NCI-H187 (cell line): ENCODE results near the gene GPR150.
"Not testable (repeated sequence)": the region's sequence is repeated elsewhere in the genome, so short reads cannot be mapped to it uniquely, and the experiment has no call there.

ENCODE experiments used
- DNase-seq, 2 experiments: peaks; one replicate each; lab custom pipeline; 2025; lab: John Stamatoyannopoulos, UW

The GPR150 gene

DNA sequence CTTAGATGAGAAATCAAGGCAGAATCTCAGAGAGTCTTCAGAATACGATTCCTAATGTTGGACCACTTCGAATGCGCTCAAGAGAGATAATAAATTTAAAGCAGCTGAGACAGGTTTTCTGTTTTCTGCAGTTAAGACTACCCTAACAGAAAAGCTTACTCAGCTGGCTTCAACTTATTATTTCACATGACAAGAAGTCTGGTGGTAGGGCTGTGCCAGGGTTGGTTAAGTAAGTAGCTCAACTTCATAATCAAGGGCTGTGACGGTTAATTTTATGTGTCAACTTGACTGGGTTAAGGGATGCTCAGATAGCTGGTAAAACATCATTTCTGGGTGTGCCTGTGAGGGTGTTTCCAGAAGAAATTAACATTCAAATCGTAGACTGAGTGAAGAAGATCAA is 3.8 kb downstream of the GPR150 start:
- DNase-seq = no peak

GRCh38 chr5:95624368-95624767 is 4.5 kb downstream of the GPR150 start:
- no peak for DNase-seq

GRCh38 chr5:95626701-95627100 is 6.8 kb downstream of the GPR150 start:
- no peak for DNase-seq

DNA sequence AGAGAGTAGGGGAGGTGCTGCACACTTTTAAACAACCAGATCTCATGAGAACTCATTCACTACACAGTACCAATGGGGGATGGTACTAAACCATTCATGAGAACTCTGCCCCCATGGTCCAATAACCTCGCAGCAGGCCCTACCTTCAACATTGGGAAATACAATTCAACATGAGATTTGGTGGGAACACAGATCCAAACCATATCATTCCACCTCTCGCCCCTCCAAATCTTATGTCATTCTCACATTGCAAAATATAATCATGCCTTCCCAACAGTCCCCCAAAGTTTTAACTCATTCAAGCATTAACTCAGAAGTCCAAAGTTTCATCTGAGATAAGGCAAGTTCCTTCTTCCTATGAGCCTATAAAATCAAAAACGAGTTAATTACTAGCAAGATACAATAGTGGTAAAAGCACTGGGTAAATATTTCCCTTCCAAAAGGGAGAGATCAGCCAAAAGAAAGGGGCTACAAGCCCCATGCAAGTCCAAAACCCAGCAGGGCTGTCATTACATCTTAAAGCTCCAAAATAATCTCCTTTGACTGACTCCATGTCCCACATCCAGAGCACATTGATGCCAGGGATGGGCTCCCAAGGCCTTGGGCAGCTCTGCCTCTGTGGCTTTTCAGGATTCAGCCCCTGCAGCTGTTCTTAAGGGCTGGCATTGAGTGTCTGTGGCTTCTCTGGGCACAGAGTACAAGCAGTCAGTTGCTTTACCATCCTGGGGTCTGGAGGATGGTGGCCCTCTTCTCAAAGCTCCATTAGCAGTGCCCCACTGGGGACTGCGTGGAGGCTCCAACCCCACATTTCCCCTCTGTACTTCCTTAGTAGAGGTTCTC is 8.3 kb downstream of the GPR150 start:
- no peak for DNase-seq

- DNase-seq = no peak
Measured at GRCh38 chr5:95628933-95629332, 9.0 kb downstream of the GPR150 start.

DNA sequence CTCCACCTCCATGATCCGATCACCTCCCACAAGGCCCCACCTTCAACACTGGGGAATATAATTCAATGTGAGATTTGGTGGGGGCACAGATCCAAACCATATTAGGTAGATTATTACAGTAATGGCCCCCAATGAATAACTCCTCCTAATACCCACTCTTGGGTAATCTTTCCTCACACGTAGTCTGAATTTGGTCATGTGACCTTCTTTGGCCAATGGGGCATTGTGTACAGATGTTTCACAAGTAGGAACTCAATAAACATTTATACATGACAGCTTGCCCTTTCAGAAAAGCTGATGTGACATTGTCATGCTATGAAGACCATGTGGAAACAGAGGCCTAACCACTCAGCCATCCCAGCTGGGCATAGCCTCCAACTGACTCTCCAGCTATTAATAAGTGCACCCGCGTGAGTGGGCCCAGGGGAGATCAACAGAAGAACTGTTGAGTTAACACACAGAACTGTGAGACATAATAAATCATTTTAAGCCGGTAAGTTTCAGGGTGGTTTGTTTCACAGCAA is 10.6 kb downstream of the GPR150 start:
- DNase-seq = no peak

- DNase-seq = no peak
Measured at GRCh38 chr5:95631255-95631958, 11.5 kb downstream of the GPR150 start.

GRCh38 chr5:95631991-95632675 is 12.2 kb downstream of the GPR150 start:
- DNase-seq = no peak

DNA sequence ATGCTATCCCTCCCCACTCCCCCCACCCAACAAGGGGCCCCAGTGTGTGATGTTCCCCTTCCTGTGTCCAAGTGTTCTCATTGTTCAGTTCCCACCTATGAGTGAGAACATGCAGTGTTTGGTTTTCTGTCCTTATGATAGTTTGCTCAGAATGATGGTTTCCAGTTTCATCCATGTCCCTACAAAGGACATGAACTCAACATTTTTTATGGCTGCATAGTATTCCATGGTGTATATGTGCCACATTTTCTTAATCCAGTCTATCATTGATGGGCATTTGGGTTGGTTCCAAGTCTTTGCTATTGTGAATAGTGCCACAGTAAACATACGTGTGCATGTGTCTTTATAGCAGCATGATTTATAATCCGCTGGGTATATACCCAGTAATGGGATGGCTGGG is 13.1 kb downstream of the GPR150 start:
- DNase-seq = not testable (repeated sequence)

- DNase-seq = no peak
Measured at GRCh38 chr5:95633671-95634070, 13.8 kb downstream of the GPR150 start.

- no peak for DNase-seq
Measured at GRCh38 chr5:95634081-95634480, 14.2 kb downstream of the GPR150 start.

- DNase-seq = no peak
Measured at GRCh38 chr5:95638632-95639031, 18.7 kb downstream of the GPR150 start.

DNA sequence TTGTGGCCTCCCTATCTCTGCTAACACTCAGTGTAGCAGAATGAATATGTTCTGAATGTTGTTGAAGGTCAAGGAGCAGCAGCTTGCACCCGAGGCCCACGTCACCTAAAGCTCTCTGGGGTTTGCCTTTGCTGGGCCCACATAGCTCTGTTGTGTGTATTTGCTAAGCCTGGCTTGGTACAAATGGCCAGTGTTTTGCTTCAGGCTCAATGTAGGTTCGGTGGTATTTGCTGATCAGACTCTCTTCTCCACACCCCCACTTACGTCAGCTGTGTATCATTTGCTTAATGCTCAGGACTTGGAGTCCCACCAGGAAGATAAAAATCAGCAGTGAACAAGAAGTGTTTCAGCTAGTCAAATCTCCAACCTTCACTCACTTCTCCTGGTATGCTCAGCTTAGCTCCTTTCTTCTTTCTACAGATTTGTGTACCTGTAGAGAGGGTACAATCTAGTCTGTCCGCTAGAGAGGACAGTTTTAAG is 21.9 kb downstream of the GPR150 start:
- no peak for DNase-seq

DNA sequence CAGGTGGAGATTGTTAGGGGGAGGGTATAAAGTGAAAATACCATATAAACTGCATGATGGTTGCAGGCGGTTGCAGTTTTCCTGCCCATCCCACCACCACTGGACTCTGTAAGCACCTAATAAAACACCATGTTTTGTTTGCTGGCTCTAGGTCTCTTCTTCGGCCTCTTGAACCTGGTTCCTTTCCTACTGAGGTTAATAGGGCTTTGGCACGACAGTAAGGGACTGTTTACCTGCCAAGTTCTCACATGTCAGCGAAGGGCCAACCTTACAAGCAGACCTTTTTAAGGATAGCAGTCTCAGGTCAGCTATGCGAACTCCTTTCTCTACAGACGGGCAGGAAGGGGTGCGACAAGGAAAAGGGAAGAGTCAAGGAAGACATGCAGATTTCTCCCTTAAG is 23.3 kb downstream of the GPR150 start:
- no peak for DNase-seq

- no peak for DNase-seq
Measured at GRCh38 chr5:95644351-95645042, 24.6 kb downstream of the GPR150 start.

DNA sequence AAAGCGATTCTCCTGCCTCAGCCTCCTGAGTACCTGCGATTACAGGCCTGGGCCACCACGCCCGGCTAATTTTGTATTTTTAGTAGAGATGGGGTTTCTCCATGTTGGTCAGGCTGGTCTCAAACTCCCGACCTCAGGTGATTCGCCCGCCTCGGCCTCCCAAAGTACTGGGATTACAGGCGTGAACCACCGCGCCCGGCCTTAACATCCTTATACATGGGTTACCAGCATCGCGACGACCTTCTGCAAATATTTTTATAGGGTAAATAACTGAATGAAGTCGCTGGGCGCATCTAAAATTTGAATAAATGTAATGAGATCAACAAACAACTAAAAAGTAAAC is 26.3 kb downstream of the GPR150 start:
- not testable (repeated sequence) for DNase-seq

DNA sequence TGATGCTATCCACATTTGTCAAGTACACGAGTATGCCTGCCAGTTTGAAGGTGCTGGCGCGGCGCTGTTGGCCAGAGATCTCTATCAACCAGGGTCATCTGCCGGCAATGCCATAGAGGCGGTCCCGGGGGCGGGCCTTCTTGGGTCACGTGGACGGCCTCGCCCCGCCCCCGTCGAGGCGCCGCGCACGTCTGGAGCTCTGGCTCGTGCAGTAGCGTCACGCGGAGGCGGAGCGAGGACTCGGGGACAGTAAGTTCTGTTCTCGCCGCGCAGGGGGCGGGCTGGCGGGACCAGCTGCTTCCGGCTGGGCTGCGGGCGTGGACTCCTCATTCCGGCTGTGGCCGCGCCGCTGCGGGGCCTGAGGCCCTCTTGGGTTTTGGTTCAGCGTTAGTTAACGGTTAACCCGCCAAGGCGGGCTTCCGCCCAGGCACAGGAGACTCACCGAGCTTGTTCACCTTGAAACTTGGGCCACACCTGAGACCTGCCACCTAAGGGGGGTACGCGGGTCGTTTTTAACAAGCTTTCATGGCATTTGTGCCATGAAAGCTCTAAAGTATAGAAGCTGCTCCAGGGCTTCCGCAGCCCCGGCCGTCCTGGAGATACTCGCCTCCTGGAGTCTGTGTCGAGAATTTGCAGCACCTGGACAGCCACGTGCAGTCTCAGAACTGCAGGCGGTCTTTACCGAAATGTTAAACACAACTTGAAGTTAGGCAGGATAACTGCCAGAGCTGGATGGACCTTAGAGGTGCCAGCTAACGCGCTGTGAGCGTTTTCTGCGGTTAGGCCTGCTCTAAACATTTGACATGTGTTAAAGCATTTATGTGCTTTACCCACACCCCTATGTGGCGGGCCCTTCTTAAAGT is 26.9 kb downstream of the GPR150 start, which contains the start of gene RFESD:
Gene RFESD (plus strand): TSS at position 209 of the 863 bp plus-strand sequence. CDS start 5,495 bp downstream, outside the sequence.
- DNase-seq = peak; percentile 89 to 96

DNA sequence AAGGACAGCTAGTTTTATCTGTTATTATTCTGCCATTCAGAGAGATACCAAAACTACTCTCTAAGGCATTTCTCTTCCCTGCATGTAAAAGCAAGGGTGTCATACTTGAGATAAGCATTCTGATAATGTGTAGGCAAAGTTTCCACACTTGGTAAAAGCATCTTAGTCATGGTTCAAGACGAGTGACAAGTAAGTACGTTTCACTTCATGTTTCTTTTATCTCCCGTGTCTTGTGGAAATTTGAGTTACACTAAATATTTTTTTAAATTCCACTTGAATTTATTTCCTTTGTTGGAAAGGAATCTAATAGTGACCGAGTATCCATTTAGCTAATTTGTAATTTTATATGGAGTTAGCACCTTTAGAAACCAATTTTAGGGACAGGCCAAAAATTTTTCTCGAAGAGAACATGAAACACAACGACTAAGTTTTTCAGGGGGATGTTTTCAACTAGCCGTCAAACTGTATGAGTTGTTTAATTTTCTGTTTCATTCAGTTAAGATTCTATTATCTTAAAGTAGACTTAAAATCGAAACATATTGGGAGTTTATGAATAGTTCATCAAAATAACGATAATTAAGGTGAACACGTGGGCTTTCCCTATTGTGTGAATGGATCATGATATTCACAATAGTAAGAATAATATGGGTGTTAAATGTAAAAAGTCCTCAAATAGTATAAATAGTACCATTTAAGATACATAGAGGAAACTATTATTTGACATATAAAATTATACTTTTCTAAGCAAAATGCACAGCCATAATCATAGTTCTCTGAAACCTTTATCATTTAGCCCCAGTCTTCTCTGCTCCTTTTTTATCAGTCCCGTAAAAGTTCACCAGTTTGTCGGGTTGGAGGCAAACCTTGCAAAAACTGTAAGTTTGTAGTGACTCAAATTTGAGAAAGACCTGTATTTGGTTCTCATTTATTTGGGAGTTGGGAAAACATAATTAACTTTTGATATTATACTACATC is 28.3 kb downstream of the GPR150 start:
- no peak for DNase-seq

GRCh38 chr5:95649274-95649673 is 29.4 kb downstream of the GPR150 start:
- no peak for DNase-seq
